G401.6 (cell line): ENCODE data around the gene HCFC1.

Experiments
- FAIRE-seq: peaks from 2 replicates; lab custom pipeline; 2012; peaks lifted over from hg19 to GRCh38; lab: Jason Lieb, UNC

Gene HCFC1

GRCh38 chrX:153902385-153902784 is 69.2 kb downstream of the HCFC1 start:
- no peak for FAIRE-seq

DNA sequence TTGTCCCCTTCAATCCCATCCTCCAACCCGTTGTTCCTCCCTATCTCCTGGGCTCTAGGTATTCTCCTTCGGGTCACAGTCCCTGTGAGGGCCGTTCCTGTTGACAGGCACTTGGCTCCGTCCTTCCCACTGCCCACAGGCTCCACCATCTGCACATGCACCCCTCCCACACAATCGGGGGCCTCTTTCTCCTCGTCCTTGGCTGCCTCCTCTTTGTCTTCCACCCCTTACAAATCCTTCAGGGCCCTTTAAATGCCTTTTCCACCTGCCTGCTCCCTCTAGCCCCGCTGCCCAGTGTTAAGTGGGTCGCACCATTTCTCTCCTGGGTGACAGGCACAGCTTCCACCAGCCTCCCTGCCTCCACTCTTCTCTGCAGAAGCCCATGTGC is 69.9 kb downstream of the HCFC1 start:
- FAIRE-seq = no peak

- FAIRE-seq = peak; percentile 87
These were observed 70.5 kb downstream of the HCFC1 start for GRCh38 chrX:153900831-153901752.

DNA sequence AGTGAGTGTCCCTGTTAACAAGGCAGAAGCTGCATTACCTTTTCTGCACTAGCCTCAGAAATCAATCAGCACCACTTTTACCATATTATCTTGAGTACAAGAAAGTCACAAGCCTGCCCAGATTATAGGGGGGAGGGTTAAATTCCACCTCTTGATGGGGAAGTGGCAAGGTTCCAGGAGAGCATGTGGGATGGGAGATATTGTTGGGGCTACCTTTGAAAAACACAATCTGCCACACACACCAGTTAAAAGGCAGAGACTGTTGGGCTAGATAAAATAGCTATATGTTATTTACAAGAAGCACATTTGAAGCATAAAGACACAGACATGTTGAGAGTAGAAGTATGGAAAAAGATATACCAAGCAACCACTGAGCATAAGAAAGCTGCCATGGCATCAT is 73.7 kb downstream of the HCFC1 start:
- FAIRE-seq = no peak
